GM21528 (cell line): ENCODE data around the gene EXOC6B.
"Not testable (repeated sequence)": the region's sequence is repeated elsewhere in the genome, so short reads cannot be mapped to it uniquely, and the experiment has no call there.

Source experiments
- ATAC-seq: cut with Tn5 transposase; IDR thresholded peaks from one replicate; pipeline ENCODE4 v1.9.1; 2021; ENCODE audit warnings: mild to moderate bottlenecking, moderate library complexity; ENCODE audit not compliant: unreplicated experiment, low FRiP score

The EXOC6B gene

GRCh38 chr2:72627083-72627482 lies 198.8 kb downstream of the EXOC6B start:
- no peak for ATAC-seq

- no peak for ATAC-seq
These were observed 200.5 kb downstream of the EXOC6B start for GRCh38 chr2:72625366-72625765.

GRCh38 chr2:72623481-72623880 lies 202.4 kb downstream of the EXOC6B start:
- no peak for ATAC-seq

GRCh38 chr2:72619626-72620025 lies 206.2 kb downstream of the EXOC6B start:
- ATAC-seq, result no peak

- no peak for ATAC-seq
These were observed 211.9 kb downstream of the EXOC6B start for GRCh38 chr2:72613931-72614330.

GRCh38 chr2:72612614-72613160 lies 213.1 kb downstream of the EXOC6B start:
- no peak for ATAC-seq

- no peak for ATAC-seq
These were observed 218.6 kb downstream of the EXOC6B start for GRCh38 chr2:72607189-72607588.

- ATAC-seq, result no peak
These were observed 219.9 kb downstream of the EXOC6B start for GRCh38 chr2:72605836-72606442.

- no peak for ATAC-seq
These were observed 221.4 kb downstream of the EXOC6B start for GRCh38 chr2:72604468-72604867.

- no peak for ATAC-seq
These were observed 222.4 kb downstream of the EXOC6B start for GRCh38 chr2:72603481-72603880.

GRCh38 chr2:72602711-72603110 lies 223.1 kb downstream of the EXOC6B start:
- no peak for ATAC-seq

- ATAC-seq, result no peak
These were observed 223.7 kb downstream of the EXOC6B start for GRCh38 chr2:72602095-72602494.

GRCh38 chr2:72583836-72584235 lies 242.0 kb downstream of the EXOC6B start:
- ATAC-seq, result not testable (repeated sequence)

GRCh38 chr2:72583376-72583775 lies 242.5 kb downstream of the EXOC6B start:
- ATAC-seq, result no peak

GRCh38 chr2:72581560-72582181 lies 244.2 kb downstream of the EXOC6B start:
- ATAC-seq, result no peak

GRCh38 chr2:72579591-72580180 lies 246.1 kb downstream of the EXOC6B start:
- ATAC-seq, result no peak

- ATAC-seq, result no peak
These were observed 249.0 kb downstream of the EXOC6B start for GRCh38 chr2:72576861-72577260.

- ATAC-seq, result no peak
These were observed 249.4 kb downstream of the EXOC6B start for GRCh38 chr2:72576459-72576858.

GRCh38 chr2:72574886-72575285 lies 250.9 kb downstream of the EXOC6B start:
- no peak for ATAC-seq

GRCh38 chr2:72573232-72573631 lies 252.6 kb downstream of the EXOC6B start:
- ATAC-seq, result no peak

GRCh38 chr2:72572501-72572900 lies 253.3 kb downstream of the EXOC6B start:
- no peak for ATAC-seq

GRCh38 chr2:72570413-72570812 lies 255.4 kb downstream of the EXOC6B start:
- ATAC-seq, result no peak
